Measurements from ENCODE around the gene STPG3. TPM values are rescaled to one million over a fixed set of nuclear protein-coding genes. Genes with fewer than 3 reads are reported as not detected.

STPG3 gene
- total and polyA plus RNA-seq, 2 of the 8 experiments (the other 6 are each of a cell fraction or from before 2014, with no cell fraction given): not detected

DNA sequence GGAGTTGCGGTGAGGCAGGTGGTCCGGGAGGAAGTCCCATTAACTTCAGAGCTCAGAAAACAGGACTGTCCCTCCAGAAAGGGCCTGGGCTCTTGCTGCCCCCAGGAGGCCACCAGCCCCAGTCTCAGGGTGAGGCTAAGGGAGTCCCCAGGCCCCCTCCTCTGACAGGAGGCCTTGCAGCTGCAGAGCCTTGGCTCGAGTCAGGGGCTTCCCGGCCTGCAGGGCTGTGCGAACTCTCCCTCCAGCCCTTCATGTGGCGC lies 3.2 kb upstream of the STPG3 start (continued):
- TF ChIP-seq RFX5 (IDR thresholded peaks at IDR 0.05; ENCODE audit: borderline replicate concordance, low read depth, low read length) (no peak), TEAD4 (IDR thresholded peaks at IDR 0.05; ENCODE audit: low read depth, low read length) (no peak), KDM5A (IDR thresholded peaks at IDR 0.05; ENCODE audit: low read length) (no peak), EP300 (IDR thresholded peaks at IDR 0.05; ENCODE audit: borderline replicate concordance in 1 of 2, low read depth in 2 of 2, low read length in 2 of 2) (no peak), TCF12 (IDR thresholded peaks at IDR 0.05; ENCODE audit: low read depth, low read length) (no peak), JUND (IDR thresholded peaks at IDR 0.05; ENCODE audit: low read length) (no peak)

Data from H1 (cell line).